CD4-positive, alpha-beta T cell treated with Interleukin-15 for 1 hour (primary cell): ENCODE results near the gene UGCG.
"Not testable (repeated sequence)": the region's sequence is repeated elsewhere in the genome, so short reads cannot be mapped to it uniquely, and the experiment has no call there.

Experiments used
- DNase-seq: peaks from one replicate; pipeline ENCODE4 v3.0.0-alpha.2; 2020

The UGCG gene

DNA sequence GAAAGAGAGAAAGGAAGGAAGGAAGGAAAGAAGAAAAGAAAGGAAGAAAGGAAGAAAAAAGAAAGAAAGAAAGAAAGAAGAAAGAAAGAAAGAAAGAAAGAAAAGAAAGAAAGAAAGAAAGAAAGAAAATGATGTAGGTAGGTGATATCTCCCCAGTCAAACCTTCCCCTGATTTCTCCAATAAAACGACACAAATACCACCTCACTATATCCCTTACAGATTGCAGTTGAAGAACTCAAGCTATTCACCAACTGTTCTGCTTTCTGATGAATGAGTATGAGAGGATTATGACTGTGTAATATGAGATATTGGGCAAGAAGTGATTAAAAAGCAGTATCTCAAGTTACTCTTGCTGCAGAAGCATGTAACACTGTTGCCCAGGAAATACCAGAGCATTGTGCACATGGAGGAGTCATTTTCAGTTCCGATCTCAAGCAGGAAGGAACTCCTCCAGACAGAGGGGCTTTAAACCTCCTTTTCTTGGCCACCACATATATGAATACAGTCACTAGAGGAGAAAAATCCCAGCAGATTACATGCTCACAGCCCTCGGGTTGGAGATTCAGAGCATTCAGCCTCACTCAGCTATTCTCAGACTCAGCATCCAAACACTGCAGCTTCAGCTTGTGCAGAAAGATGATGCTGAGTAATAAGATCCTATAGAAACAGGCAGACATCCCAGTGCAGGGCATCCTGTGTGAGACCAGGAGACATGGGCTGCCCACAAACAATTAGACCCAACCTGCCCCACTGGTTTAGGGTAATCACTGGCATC lies 61.4 kb downstream of the UGCG start:
- DNase-seq: no peak

- peak; percentile 31 for DNase-seq
Measured at GRCh38 chr9:111959468-111960359, 63.1 kb downstream of the UGCG start.

GRCh38 chr9:111960485-111960884 lies 63.9 kb downstream of the UGCG start:
- not testable (repeated sequence) for DNase-seq

- DNase-seq: no peak
Measured at GRCh38 chr9:111961009-111961408, 64.4 kb downstream of the UGCG start.

- no peak for DNase-seq
Measured at GRCh38 chr9:111961575-111961974, 65.0 kb downstream of the UGCG start.

DNA sequence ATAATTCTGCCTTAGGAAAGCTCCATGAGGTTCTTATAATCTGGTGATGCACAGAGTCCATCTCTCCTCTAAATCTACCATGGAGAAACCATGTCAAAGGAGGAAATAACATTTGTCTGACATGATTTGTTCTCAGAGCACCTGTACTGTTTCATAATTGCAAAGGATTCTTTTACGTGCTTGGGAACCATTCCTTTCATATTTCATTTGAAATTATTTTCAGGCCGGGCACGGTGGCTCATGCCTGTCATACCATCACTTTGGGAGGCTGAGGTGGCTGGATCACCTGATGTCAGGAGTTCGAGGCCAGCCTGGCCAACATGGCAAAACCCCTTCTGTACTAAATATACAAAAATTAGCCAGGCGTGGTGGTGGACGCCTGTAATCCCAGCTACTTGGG lies 65.4 kb downstream of the UGCG start:
- no peak for DNase-seq

DNA sequence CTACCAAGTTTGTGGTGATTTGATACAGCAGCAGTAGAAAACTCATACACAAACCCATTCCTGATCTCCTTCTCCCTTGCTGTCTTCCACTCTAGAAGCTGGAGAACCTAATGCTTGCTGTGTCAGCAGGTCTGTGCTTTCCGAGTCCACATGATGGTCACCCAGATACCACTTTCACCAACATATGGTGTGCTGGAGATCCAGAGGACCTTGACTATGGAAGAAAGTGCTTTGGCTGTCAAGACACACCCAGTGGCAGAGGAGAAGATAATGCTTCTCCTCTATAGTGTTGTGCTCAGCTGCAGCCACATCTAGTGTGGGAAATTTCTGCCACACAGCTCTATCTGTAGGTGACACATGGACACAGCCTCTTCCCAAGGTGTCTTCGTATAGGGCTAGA lies 67.4 kb downstream of the UGCG start:
- DNase-seq: no peak

DNA sequence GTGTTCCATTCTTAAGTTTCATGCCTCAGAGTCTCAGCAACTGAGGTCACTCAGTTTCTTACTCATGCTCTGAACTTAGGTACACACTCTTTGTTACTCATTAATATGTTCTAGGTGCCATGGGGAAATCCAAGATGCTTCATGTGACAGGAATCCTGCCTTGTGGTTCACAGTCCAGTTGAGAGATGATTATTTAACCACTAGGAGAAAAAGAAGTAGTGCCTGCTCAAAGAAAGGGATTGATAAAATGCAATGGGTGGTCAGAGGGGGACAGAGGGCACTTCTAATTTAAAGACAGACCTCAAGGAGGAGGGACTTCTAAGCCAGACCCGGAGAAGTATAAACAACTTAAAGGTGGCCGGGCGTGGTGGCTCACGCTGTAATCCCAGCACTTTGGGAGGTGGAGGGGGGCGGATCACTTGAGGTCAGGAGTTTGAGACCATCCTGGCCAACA lies 69.0 kb downstream of the UGCG start:
- DNase-seq: no peak

DNA sequence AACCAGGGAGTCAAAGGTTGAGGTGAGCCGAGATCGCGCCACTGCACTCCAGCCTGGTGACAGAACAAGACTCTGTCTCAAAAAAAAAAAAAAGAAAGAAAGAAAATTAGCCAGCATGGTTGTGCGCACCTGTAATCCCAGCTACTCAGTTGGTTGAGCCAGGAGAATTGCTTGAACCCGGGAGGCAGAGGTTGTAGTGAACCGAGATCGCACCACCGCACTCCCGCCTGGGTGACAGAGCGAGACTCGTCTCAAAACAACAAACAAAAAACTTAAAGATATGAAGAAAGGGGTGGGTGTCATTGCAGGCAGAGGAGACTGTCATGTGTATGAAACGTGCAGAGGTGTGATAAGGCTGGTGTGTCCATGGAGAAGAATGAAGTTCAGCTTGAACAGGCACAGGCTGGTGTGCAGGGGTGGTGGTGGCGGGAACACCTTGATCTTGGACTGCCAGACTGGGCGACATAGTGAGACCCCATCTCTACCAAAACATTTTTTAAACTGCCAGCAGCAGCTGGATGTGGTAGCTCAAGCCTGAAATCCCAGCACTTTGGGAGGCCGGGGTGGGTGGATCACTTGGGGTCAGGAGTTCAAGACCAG lies 69.6 kb downstream of the UGCG start:
- no peak for DNase-seq

- DNase-seq: no peak
Measured at GRCh38 chr9:111966861-111967291, 70.3 kb downstream of the UGCG start.

DNA sequence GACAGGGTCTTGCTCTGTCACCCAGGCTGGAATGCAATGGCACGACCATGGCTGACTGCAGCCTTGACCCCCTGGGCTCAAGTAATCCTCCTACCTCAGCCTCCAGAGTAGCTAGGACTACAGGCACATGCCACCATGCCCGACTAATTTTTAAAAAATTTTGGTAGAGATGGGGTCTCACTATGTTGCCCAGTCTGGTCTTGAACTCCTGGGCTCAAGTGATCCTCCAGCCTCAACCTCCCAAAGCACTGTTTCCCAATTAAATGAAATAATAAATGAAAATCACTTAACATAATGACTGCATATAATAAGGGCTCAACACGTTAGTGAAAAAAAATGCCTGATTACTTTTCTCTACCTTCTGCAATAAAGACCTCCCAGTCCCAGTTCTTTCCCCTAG lies 71.0 kb downstream of the UGCG start:
- DNase-seq: no peak

DNA sequence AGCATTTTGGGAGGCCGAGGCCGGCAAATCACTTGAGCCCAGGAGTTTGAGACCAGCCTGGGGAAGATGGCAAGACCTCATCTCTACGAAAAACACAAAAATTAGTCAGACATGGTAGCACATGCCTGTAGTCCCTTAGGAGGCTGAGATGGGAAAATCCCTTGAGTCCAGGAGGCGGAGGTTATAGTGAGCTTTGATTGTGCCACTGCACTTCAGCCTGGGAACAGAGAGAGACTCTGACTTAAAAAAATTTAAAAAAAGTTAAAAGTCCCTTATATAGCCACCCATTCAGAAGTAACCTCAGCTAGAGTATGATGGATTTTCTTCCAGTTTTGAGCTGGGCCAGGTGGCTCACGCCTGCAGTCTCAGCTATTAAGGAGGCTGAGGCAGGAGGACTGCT lies 72.4 kb downstream of the UGCG start:
- no peak for DNase-seq

DNA sequence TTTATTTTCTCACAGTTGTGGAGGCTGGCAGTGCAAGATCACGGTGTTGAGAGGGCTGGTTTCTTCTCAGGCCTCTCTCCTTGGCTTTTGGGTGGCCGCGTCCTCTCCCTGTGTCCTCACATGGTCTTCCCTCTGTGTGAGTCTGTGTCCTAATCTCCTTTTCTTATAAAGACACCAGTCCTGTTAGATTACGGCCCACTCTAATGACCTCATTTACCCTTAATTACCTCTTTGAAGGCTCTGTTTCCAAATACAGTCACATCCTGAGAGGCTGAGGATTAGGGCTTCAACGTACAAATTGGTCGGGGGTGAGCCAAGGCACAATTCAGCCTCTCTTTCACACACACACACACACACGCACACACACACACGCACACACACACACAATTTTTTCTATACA lies 73.0 kb downstream of the UGCG start:
- DNase-seq: no peak

GRCh38 chr9:111970827-111971226 lies 74.2 kb downstream of the UGCG start:
- DNase-seq: no peak

DNA sequence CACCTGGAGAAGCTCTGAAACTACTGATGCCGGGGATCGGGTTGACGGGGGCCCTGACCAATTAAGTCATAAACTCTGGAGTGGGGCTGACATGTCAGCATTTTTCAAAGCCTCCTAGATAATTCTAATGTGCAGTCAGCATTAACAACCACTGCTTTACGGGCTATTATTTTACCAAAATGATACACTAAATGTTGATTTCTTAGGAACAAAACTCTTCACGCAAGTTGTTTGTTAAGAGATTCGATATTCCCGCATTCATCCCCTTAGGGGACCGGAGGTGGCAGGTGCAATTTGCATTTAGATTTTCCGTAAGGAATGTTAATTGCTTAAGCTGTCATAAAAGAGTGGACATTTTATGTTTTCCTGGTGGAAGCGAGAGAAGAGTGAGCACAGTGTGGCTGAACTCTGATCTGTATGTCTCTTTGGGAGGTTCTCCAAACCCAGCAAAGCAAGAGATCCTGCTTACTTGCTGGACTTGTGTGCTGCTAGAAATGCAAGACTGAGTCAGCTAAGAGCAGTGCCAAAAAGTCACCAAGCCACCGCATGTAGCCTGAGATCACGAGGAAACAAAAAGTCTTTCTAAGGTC lies 77.6 kb downstream of the UGCG start:
- no peak for DNase-seq

- peak; percentile 32 for DNase-seq
Measured at GRCh38 chr9:111975709-111976108, 79.1 kb downstream of the UGCG start.

GRCh38 chr9:111978616-111979015 lies 82.0 kb downstream of the UGCG start:
- no peak for DNase-seq

DNA sequence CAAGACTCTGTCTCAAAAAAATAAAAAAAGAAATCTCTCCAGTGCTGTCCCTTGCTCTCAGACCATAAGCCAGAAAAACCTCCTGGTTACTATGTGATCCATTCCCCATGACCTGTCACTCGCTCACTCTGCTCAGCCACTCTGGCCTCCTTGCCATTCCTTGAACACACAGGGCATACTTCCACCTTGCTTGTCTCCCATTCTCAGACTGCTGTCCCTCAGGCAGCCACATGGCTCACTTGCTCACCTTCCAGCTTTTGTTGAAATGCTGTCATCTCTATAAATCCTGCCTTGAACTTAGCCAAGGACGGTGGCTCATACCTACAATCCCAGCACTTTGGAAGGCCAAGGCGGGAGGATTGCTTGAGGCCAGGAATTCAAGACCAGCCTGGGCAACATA lies 82.9 kb downstream of the UGCG start:
- DNase-seq: no peak

DNA sequence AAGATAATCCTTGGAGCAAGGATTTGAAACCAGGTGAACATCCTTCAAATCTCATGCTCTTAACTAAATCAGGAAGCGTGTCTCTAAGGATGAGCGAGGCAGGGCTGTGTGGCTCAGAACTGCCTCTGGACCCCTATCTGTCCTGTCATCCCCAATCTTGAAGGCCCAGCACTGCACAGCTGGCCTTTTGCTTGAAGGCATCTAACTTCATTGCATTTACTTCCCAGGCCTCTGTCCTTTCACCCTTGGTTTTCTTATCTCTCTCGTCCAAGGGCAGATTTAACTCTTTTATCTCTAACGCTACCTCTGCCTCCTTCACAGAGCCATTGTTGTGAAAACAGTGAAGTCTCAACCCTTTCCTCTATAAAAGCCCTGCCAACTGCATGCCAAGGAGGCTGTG lies 83.8 kb downstream of the UGCG start:
- DNase-seq: no peak

DNA sequence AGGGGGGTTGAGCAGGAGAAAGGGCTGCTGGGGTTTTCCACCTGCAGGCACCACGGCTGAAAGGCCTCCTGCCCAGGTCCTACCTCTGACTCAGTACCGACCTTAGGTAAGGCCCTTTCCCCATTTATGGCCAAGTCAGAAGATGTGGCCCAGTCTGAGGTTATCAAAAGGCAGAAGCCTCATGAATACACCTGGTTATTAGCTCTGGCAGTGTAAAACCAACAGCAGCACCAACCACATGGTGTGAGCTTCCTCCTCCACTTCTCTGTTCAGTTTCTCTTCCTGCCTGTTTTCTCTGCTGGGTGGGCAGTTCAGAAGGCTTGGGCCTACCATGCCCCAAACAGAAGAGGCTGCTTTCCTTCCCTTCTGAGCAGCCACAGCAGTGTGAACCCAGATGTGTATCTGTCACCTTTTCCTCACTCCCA lies 86.9 kb downstream of the UGCG start:
- DNase-seq: peak; percentile 26

- no peak for DNase-seq
Measured at GRCh38 chr9:111984086-111984802, 87.6 kb downstream of the UGCG start.
